ENCODE measurements around the gene ITGAD. TPM values are rescaled to one million over a fixed set of nuclear protein-coding genes. Genes with fewer than 3 reads are reported as not detected.

Gene ITGAD
- total and polyA plus RNA-seq, 2 of the 8 experiments (the other 6 are each of a cell fraction or from before 2014, with no cell fraction given): 0.06 TPM; not detected in 1

DNA sequence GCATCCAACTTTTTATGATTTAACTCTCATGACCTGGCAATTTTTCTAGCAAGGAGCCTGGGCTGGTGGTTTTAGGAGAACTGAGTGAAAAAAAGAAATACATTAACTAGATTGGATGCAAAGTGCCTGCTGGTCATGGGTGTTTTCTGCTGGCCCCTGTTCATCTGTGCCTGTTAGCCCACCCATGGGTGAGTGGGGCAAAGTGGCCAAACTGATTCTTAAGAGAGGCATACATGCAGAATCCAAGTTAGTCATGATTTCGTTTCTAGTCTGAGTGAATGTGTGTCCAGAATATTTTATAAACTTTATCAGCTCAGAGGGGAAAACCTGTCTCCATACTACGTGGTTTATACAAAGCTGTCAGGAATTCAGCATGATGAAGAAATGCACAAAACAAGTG lies 4.6 kb upstream of the ITGAD start (continued):
- TF ChIP-seq, protein P1, sequence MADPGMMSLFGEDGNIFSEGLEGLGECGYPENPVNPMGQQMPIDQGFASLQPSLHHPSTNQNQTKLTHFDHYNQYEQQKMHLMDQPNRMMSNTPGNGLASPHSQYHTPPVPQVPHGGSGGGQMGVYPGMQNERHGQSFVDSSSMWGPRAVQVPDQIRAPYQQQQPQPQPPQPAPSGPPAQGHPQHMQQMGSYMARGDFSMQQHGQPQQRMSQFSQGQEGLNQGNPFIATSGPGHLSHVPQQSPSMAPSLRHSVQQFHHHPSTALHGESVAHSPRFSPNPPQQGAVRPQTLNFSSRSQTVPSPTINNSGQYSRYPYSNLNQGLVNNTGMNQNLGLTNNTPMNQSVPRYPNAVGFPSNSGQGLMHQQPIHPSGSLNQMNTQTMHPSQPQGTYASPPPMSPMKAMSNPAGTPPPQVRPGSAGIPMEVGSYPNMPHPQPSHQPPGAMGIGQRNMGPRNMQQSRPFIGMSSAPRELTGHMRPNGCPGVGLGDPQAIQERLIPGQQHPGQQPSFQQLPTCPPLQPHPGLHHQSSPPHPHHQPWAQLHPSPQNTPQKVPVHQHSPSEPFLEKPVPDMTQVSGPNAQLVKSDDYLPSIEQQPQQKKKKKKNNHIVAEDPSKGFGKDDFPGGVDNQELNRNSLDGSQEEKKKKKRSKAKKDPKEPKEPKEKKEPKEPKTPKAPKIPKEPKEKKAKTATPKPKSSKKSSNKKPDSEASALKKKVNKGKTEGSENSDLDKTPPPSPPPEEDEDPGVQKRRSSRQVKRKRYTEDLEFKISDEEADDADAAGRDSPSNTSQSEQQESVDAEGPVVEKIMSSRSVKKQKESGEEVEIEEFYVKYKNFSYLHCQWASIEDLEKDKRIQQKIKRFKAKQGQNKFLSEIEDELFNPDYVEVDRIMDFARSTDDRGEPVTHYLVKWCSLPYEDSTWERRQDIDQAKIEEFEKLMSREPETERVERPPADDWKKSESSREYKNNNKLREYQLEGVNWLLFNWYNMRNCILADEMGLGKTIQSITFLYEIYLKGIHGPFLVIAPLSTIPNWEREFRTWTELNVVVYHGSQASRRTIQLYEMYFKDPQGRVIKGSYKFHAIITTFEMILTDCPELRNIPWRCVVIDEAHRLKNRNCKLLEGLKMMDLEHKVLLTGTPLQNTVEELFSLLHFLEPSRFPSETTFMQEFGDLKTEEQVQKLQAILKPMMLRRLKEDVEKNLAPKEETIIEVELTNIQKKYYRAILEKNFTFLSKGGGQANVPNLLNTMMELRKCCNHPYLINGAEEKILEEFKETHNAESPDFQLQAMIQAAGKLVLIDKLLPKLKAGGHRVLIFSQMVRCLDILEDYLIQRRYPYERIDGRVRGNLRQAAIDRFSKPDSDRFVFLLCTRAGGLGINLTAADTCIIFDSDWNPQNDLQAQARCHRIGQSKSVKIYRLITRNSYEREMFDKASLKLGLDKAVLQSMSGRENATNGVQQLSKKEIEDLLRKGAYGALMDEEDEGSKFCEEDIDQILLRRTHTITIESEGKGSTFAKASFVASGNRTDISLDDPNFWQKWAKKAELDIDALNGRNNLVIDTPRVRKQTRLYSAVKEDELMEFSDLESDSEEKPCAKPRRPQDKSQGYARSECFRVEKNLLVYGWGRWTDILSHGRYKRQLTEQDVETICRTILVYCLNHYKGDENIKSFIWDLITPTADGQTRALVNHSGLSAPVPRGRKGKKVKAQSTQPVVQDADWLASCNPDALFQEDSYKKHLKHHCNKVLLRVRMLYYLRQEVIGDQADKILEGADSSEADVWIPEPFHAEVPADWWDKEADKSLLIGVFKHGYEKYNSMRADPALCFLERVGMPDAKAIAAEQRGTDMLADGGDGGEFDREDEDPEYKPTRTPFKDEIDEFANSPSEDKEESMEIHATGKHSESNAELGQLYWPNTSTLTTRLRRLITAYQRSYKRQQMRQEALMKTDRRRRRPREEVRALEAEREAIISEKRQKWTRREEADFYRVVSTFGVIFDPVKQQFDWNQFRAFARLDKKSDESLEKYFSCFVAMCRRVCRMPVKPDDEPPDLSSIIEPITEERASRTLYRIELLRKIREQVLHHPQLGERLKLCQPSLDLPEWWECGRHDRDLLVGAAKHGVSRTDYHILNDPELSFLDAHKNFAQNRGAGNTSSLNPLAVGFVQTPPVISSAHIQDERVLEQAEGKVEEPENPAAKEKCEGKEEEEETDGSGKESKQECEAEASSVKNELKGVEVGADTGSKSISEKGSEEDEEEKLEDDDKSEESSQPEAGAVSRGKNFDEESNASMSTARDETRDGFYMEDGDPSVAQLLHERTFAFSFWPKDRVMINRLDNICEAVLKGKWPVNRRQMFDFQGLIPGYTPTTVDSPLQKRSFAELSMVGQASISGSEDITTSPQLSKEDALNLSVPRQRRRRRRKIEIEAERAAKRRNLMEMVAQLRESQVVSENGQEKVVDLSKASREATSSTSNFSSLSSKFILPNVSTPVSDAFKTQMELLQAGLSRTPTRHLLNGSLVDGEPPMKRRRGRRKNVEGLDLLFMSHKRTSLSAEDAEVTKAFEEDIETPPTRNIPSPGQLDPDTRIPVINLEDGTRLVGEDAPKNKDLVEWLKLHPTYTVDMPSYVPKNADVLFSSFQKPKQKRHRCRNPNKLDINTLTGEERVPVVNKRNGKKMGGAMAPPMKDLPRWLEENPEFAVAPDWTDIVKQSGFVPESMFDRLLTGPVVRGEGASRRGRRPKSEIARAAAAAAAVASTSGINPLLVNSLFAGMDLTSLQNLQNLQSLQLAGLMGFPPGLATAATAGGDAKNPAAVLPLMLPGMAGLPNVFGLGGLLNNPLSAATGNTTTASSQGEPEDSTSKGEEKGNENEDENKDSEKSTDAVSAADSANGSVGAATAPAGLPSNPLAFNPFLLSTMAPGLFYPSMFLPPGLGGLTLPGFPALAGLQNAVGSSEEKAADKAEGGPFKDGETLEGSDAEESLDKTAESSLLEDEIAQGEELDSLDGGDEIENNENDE (IDR thresholded peaks at IDR 0.05; ENCODE audit: insufficient replicate concordance, low read length): no peak
- no peak for TF ChIP-seq SIN3A (conservative IDR thresholded peaks at IDR 0.05 in 1 of 2, IDR thresholded peaks at IDR 0.05 in 1 of 2; ENCODE audit: low read depth in 1 of 2, low read length in 2 of 2)
- no peak for TF ChIP-seq SIX5 (IDR thresholded peaks at IDR 0.05; ENCODE audit: low read depth, low read length)

Measured in H1 (cell line).